Spleen (tissue), 7 donors: Measurements from ENCODE around the gene PPP1R12B.

Source experiments
- POLR2AphosphoS5 ChIP-seq, 3 donors: sonication (generic); formaldehyde crosslinking; IDR thresholded peaks; one replicate each; pipeline ENCODE4 v1.5.1; 2017; ENCODE audit warnings: antibody characterized with exemption in 3 of 3
- TF ChIP-seq, protein P1 (sequence below), 11 experiments: fragments of 200-600 bp in 7 of 11; fragments of 450-650 bp in 4 of 11; sonication (generic) in 4 of 11; IDR thresholded peaks in 8 of 11; conservative IDR thresholded peaks in 3 of 11; 1 replicate in 7 of 11; 2 replicates in 4 of 11; pipeline versions ENCODE4 v1.4.0 to v1.8.0; 2016 to 2021; ENCODE audit warnings: antibody characterized with exemption in 11 of 11, inconsistent platforms in 4 of 11, mild to moderate bottlenecking in 1 of 11
- donor health status: DM: no; HTN: no; CAD: no; lungs with moderate emphysema.
- donor health status: DM: no; HTN: no; CAD: no.
- donor health status: DM: no; HTN: no; CAD: no.

DNA sequence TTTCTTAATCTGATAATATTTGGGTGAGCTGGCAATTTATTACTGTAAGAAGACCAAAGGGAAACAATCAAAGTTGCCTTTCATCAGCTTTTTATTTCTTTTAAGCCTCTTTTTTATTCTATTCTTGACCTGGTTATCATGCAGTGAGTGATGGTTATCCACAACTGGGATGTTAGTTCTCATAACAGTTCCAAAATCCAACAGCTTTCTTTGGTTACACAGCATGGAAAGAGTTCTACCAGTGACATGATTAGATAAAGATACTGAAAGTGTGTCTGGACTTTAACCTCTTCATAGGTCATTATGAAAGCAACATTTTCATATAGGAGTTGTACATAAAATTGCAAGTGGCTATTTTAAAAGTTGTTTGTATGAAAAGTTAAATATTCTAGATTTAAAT, 198.7 kb downstream of the PPP1R12B start:
- TF ChIP-seq, protein P1, sequence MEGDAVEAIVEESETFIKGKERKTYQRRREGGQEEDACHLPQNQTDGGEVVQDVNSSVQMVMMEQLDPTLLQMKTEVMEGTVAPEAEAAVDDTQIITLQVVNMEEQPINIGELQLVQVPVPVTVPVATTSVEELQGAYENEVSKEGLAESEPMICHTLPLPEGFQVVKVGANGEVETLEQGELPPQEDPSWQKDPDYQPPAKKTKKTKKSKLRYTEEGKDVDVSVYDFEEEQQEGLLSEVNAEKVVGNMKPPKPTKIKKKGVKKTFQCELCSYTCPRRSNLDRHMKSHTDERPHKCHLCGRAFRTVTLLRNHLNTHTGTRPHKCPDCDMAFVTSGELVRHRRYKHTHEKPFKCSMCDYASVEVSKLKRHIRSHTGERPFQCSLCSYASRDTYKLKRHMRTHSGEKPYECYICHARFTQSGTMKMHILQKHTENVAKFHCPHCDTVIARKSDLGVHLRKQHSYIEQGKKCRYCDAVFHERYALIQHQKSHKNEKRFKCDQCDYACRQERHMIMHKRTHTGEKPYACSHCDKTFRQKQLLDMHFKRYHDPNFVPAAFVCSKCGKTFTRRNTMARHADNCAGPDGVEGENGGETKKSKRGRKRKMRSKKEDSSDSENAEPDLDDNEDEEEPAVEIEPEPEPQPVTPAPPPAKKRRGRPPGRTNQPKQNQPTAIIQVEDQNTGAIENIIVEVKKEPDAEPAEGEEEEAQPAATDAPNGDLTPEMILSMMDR (IDR thresholded peaks at IDR 0.05 in 8 of 11, conservative IDR thresholded peaks at IDR 0.05 in 3 of 11) = no peak
- TF ChIP-seq POLR2AphosphoS5 (IDR thresholded peaks at IDR 0.05) = no peak
